IPS-11a (cell line): ENCODE results near the gene HTR6.

Experiments
- H3K4me3 ChIP-seq: one replicate; pipeline ENCODE4 v1.5.1; 2013; ENCODE audit warnings: low read depth, low read length, control low read depth

Gene HTR6

GRCh38 chr1:19715334-19716203, 50.9 kb downstream of the HTR6 start:
- no peak overlapping the region for H3K4me3 ChIP-seq

GRCh38 chr1:19717467-19717866, 52.8 kb downstream of the HTR6 start:
- H3K4me3 ChIP-seq = no peak overlapping the region

- H3K4me3 ChIP-seq = no peak overlapping the region
Observed at GRCh38 chr1:19720174-19720573, 55.5 kb downstream of the HTR6 start.

DNA sequence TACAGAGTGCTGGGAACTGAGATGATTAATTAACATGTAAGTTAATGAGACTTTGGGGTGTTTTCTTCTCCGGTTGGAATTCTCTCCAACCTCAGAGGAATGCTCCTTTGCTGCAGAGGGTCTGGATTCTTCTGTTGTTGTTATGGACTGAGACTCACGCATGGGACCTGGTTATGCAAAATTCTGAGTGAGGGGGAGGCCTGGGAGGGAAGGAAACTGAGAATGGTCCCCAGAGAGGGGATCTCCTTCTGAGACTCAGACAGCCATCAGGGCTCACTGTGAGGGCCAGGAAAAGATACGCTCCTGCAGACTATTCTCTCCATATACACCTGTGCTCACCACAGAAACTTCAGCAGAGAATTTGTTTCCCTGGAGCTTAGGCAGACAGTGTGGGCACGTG, 56.3 kb downstream of the HTR6 start:
- no peak overlapping the region for H3K4me3 ChIP-seq

DNA sequence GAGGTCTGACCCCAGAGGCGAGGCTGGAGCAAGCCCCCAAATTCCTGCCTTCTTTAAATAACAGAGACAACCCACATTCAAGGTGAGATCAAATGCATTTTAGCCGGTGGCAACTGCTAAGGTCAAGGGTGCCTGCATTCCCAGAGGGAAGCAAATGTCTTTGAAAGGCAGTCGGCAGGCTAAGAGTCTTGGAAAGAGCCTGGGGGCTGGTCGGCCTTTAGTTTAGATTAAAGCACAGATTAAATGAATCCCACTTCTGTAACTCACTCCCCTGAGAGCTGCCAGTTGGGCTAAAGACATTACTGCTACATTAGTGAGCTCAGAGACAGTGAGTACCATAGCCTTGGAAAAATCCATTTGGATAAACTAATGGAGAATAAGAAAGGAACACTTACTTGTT, 59.2 kb downstream of the HTR6 start:
- H3K4me3 ChIP-seq = no peak overlapping the region

DNA sequence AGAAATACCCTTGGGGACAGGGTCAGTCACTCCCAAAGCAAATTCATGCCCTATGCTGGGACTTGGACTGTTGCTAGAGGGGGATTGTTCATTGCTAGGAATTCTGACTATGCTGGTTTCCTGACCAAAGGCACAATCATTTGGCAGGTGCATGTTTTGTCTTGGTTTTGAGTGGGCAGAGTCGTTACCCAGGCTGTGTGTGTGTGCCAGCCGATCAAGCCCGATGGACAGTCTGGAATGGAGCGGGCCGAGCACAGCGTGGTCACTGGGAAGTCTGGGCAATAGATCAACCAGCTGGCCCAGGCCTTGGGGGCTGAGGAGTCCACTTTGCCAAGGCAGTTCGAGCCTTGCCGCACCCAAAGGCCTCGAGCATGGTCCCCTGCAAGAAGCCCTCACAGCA, 60.9 kb downstream of the HTR6 start:
- no peak overlapping the region for H3K4me3 ChIP-seq

GRCh38 chr1:19728413-19729145, 63.9 kb downstream of the HTR6 start:
- no peak overlapping the region for H3K4me3 ChIP-seq

GRCh38 chr1:19730232-19730631, 65.6 kb downstream of the HTR6 start:
- H3K4me3 ChIP-seq = no peak overlapping the region
